ENCODE measurements around the gene RANGAP1. TPM values are rescaled to one million over a fixed set of nuclear protein-coding genes. Genes with fewer than 3 reads are reported as not detected.

RANGAP1 gene
- total RNA-seq, 4 donors from 2014 or later, result 21.3 to 28.1 (median 26.2) TPM

DNA sequence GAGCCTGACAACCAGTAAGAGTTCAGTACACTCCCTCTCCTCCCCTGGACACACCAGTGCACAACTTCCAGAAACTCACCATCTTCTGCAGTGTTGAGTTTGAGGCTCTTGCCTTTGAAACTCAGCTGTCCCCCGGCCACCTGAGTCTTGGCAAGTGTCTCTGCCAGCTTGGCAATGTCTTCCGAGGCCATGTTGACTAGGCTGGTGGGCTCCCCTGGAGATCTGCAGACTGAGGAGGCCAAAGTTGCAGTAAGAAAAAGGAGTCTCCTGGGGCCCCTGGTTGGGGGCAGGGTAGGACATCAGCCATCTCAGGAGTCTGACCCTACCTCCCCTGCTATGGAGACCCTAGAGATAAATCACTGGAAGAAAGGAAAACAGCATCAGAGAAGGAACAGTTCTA is 5.1 kb downstream of the RANGAP1 start:
- intact Hi-C loops (cut with DNase I; ENCODE audit: low total_unique reads), result no loop called here
- in situ Hi-C loops (cut with MboI; ENCODE audit: low pct_ligation_motif_present in 1 of 4, low pct_unique_long_range_greater_than_20kb in 1 of 4, low sequenced_read_pairs in 3 of 4), result no loop called here
- WGBS, 2 donors (ENCODE audit: low coverage in 1 of 2), result 93% methylated on average over 2 of the region's 2 CpGs; no CpG with 5 or more reads in 1 of the 2 donors
- Histone ChIP-seq H3K9me3 (no peaks in the 10 kb centered on the region), H3K4me1 (peaks cover 2 to 12% (median 9%) of the 10 kb centered on the region in 4 donors), H3K4me3 (no peak overlapping the region), H3K36me3 (peaks cover 0 to 31% (median 5%) of the 10 kb centered on the region in 4 donors), H3K27me3 (no peaks in the 10 kb centered on the region), H3K27ac (no peak overlapping the region)
- no peak for DNase-seq
- TF ChIP-seq EP300 (IDR thresholded peaks at IDR 0.05; ENCODE audit: low read depth) (no peak), POLR2A (IDR thresholded peaks at IDR 0.05) (no peak), POLR2AphosphoS5 (IDR thresholded peaks at IDR 0.05) (no peak)
- TF ChIP-seq, protein P1, sequence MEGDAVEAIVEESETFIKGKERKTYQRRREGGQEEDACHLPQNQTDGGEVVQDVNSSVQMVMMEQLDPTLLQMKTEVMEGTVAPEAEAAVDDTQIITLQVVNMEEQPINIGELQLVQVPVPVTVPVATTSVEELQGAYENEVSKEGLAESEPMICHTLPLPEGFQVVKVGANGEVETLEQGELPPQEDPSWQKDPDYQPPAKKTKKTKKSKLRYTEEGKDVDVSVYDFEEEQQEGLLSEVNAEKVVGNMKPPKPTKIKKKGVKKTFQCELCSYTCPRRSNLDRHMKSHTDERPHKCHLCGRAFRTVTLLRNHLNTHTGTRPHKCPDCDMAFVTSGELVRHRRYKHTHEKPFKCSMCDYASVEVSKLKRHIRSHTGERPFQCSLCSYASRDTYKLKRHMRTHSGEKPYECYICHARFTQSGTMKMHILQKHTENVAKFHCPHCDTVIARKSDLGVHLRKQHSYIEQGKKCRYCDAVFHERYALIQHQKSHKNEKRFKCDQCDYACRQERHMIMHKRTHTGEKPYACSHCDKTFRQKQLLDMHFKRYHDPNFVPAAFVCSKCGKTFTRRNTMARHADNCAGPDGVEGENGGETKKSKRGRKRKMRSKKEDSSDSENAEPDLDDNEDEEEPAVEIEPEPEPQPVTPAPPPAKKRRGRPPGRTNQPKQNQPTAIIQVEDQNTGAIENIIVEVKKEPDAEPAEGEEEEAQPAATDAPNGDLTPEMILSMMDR (IDR thresholded peaks at IDR 0.05), result no peak

DNA sequence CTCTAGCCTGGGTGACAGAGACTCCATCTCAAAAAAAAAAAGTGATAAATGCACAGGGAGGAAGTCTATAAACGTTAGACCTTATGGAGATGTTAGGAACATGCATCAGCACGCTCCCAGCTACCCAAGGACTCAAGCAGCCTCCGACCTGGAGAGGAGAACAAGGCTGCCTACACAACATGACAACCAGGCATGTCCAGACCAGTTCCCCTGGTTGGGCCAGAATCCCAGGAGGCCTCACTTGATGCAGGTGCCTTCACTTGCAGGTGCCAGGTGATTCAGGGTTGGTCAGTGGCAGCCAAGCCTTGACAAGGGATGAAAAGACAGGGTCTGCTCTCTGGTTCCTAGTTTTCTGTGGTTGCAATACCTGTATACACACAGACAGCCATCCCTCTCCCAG is 5.9 kb downstream of the RANGAP1 start:
- peaks cover 0 to 34% (median 5%) of the 10 kb centered on the region in 4 donors for H3K36me3 ChIP-seq

DNA sequence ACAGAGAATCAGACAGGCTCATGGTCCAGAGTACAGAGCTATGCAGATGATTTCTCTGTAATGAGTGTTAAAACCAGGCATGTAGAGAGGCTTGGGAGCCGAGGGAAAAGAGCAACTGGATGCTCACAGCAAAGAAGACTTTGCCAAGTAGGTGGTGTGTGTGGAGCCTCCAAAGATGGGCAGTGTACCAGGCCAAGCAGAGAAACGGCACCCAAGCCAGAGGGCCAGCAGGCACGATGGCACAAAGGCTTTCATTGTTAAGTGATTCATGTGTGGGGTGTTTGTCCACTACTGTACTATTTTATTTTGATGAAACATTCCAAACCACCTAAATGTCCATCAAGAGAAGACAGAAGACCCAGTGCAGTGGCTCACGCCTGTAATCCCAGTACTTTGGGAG is 11.1 kb downstream of the RANGAP1 start:
- in situ Hi-C loops (cut with MboI; ENCODE audit: low pct_ligation_motif_present in 1 of 4, low pct_unique_long_range_greater_than_20kb in 1 of 4, low sequenced_read_pairs in 3 of 4), result no loop called here
- peaks cover 0 to 62% (median 11%) of the 10 kb centered on the region in 4 donors for H3K36me3 ChIP-seq
- no peak for DNase-seq
- TF ChIP-seq POLR2A (IDR thresholded peaks at IDR 0.05) (no peak), EP300 (IDR thresholded peaks at IDR 0.05; ENCODE audit: low read depth) (no peak), POLR2AphosphoS5 (IDR thresholded peaks at IDR 0.05) (no peak)
- TF ChIP-seq, protein P1 (IDR thresholded peaks at IDR 0.05), result no peak
- no peak overlapping the region for H3K27ac ChIP-seq
- WGBS, 2 donors (ENCODE audit: low coverage in 1 of 2), result 92 to 100% methylated on average over 3 to 4 of the region's 4 CpGs
- H3K9me3 ChIP-seq, result no peaks in the 10 kb centered on the region
- H3K4me3 ChIP-seq, result no peak overlapping the region
- no peaks in the 10 kb centered on the region for H3K27me3 ChIP-seq
- intact Hi-C loops (cut with DNase I; ENCODE audit: low total_unique reads), result no loop called here
- H3K4me1 ChIP-seq, result no peaks in the 10 kb centered on the region

More for the DNA sequence above, 5.9 kb downstream of the RANGAP1 start:
- H3K27me3 ChIP-seq, result no peaks in the 10 kb centered on the region
- no peak overlapping the region for H3K4me3 ChIP-seq
- H3K4me1 ChIP-seq, result peaks cover 2 to 8% (median 5%) of the 10 kb centered on the region in 4 donors
- intact Hi-C loops (cut with DNase I; ENCODE audit: low total_unique reads) (no loop called here), in situ Hi-C loops (cut with MboI; ENCODE audit: low pct_ligation_motif_present in 1 of 4, low pct_unique_long_range_greater_than_20kb in 1 of 4, low sequenced_read_pairs in 3 of 4) (no loop called here)
- TF ChIP-seq EP300 (IDR thresholded peaks at IDR 0.05; ENCODE audit: low read depth), result no peak
- no peak for TF ChIP-seq POLR2AphosphoS5 (IDR thresholded peaks at IDR 0.05)
- DNase-seq, result no peak
- no peak overlapping the region for H3K27ac ChIP-seq
- WGBS, 2 donors (ENCODE audit: low coverage in 1 of 2), result 71 to 79% methylated on average over 1 to 3 of the region's 3 CpGs
- H3K9me3 ChIP-seq, result no peaks in the 10 kb centered on the region

DNA sequence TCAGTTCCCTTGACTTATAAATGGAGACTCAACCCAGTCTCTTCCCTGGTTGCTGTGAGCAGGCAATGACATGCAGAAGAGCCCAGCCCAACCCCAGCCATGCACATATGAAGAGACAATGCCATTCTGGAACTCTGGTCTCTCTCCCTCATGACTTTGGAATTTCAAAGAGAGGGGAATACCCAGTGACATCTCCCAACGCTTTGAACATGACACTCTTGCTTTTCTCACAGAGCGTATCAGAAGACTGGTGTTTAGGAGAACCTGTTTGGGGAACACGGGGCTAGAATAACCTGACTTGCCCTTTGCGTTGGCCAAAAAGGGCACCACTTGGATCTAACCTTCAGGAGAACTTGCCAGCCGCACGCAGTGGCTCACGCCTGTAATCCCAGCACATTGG is 12.9 kb downstream of the RANGAP1 start:
- 94% methylated on average over 7 of the region's 7 CpGs; no CpG with 5 or more reads in 1 of the 2 donors for WGBS, 2 donors (ENCODE audit: low coverage in 1 of 2)
- no peak overlapping the region for H3K27ac ChIP-seq
- TF ChIP-seq, protein P1 (IDR thresholded peaks at IDR 0.05), result no peak
- TF ChIP-seq POLR2A (IDR thresholded peaks at IDR 0.05), result no peak
- TF ChIP-seq EP300 (IDR thresholded peaks at IDR 0.05; ENCODE audit: low read depth), result no peak
- no peak for TF ChIP-seq POLR2AphosphoS5 (IDR thresholded peaks at IDR 0.05)
- intact Hi-C loops (cut with DNase I; ENCODE audit: low total_unique reads) (no loop called here), in situ Hi-C loops (cut with MboI; ENCODE audit: low pct_ligation_motif_present in 1 of 4, low pct_unique_long_range_greater_than_20kb in 1 of 4, low sequenced_read_pairs in 3 of 4) (no loop called here)
- H3K4me1 ChIP-seq, result no peaks in the 10 kb centered on the region
- H3K27me3 ChIP-seq, result no peaks in the 10 kb centered on the region
- H3K36me3 ChIP-seq, result peaks cover 0 to 62% (median 14%) of the 10 kb centered on the region in 4 donors
- no peak overlapping the region for H3K4me3 ChIP-seq
- no peaks in the 10 kb centered on the region for H3K9me3 ChIP-seq
- no peak for DNase-seq

DNA sequence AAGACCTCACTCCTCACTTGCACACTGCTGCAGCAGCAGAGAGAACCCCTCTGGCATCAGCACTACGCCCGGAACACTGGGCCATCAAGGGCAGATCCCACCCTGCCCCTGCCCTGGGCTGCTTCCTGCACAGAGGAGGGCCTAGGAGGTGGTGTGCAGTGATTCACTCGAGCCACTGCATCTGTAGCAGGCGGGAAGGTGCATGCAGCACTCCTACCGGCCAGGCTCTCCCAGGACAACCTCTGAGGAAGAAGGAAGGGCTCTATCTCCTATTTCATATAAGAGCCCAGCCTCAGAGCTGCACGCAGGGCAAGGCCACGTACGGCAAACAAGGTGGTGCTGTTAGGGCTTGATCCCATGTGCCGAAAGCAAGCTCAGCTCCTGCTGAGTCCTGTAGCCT is 14.2 kb downstream of the RANGAP1 start:
- peaks cover 0 to 66% (median 19%) of the 10 kb centered on the region in 4 donors for H3K36me3 ChIP-seq
- no peak for DNase-seq
- H3K4me3 ChIP-seq, result no peak overlapping the region
- H3K27ac ChIP-seq, result no peak overlapping the region
- H3K9me3 ChIP-seq, result no peaks in the 10 kb centered on the region
- intact Hi-C loops (cut with DNase I; ENCODE audit: low total_unique reads) (no loop called here), in situ Hi-C loops (cut with MboI; ENCODE audit: low pct_ligation_motif_present in 1 of 4, low pct_unique_long_range_greater_than_20kb in 1 of 4, low sequenced_read_pairs in 3 of 4) (no loop called here)
- H3K27me3 ChIP-seq, result no peaks in the 10 kb centered on the region
- H3K4me1 ChIP-seq, result no peaks in the 10 kb centered on the region
- WGBS, 2 donors (ENCODE audit: low coverage in 1 of 2), result 95% methylated on average over 9 of the region's 9 CpGs; no CpG with 5 or more reads in 1 of the 2 donors
- TF ChIP-seq, protein P1 (IDR thresholded peaks at IDR 0.05), result no peak
- TF ChIP-seq EP300 (IDR thresholded peaks at IDR 0.05; ENCODE audit: low read depth) (no peak), POLR2AphosphoS5 (IDR thresholded peaks at IDR 0.05) (no peak), POLR2A (IDR thresholded peaks at IDR 0.05) (no peak)

Measured in transverse colon (tissue), 4 donors.